H1 (cell line): Measurements from ENCODE around the gene HDAC10.

Source experiments
- BCL11A ChIP-seq, 2 experiments: IDR thresholded peaks; one replicate each; pipeline ENCODE4 v1.6.1; 2011; ENCODE audit warnings: low read depth in 2 of 2, low read length in 2 of 2, mild to moderate bottlenecking in 2 of 2
- CREB1 ChIP-seq: IDR thresholded peaks from 2 replicates; pipeline ENCODE4 v1.6.1; 2012; ENCODE audit warnings: inconsistent platforms
- POLR2AphosphoS5 ChIP-seq: IDR thresholded peaks from 2 replicates; pipeline ENCODE4 v1.6.1; 2011; ENCODE audit warnings: low read depth, low read length
- POU5F1 ChIP-seq: IDR thresholded peaks from 2 replicates; pipeline ENCODE4 v1.6.1; 2011; ENCODE audit warnings: low read depth, mild to moderate bottlenecking, low read length, moderate library complexity

DNA sequence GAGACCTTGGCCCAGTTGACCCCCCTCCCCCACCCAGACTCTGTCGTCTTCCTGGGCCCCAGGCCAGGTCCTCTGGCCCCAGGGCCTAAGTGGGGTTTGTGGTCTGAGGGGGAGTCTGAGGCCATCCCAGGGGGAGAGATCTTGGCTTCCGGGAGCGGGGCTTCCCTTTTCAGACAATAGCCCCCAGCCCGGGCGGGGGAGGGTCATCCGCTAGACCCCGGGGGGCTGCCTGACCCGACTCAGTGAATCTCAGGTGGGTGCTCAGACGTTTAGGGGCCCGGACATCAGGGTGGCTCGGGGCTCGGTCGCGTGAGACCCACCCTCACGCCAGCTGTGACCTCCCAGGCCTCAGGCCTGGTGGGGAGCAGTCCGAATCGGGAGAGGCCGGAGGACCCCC is 18.5 kb upstream of the HDAC10 start:
- TF ChIP-seq BCL11A (IDR thresholded peaks at IDR 0.05; ENCODE audit: low read depth in 2 of 2, low read length in 2 of 2): no peak
- TF ChIP-seq POLR2AphosphoS5: no peak
- no peak for TF ChIP-seq POU5F1
- TF ChIP-seq CREB1: no peak
